Kidney tubule cell (primary cell): ENCODE results near the gene ZNF827.

Experiments used
- DNase-seq: peaks from one replicate; pipeline ENCODE4 v3.0.0-alpha.2; 2018; ENCODE audit warnings: low spot score

Gene ZNF827

DNA sequence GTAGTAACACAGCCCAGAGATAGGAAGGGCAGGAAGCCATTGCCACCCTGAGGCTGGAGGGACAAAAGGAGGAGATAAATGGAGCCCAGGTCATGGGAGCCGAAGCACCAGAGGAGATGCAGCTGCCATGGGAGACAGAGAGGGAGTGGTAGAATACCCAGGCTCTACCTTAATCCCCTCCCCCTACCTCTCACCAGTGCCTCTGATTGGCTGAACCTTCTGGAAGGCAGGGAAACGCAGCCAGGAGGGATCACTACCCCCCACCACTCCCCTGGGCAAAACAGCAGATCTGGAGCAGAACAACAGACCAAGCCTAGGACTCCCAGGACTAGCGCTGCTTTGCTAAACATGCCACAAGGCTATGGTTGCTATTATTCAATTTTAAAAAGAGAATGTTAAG, 114.2 kb downstream of the ZNF827 start:
- DNase-seq = no peak

DNA sequence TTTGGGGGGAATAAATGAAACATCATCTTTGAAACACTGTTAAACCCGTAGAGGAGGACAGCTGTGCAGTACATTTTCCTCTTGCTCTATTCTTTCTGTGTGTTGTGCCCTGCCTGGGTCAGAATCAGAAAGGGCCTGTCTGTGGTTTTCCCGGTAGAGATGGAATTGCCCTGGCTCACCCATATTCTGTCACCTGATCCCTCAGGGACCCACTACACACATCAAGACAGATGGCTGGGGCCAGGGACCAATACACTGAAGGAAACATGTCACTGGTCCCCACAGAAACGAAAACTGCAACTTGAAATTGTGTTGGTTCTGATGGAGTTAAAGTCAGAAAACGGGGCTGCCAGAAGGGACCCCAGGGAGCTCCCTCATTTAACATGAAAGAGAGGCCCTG, 114.9 kb downstream of the ZNF827 start:
- DNase-seq = no peak

DNA sequence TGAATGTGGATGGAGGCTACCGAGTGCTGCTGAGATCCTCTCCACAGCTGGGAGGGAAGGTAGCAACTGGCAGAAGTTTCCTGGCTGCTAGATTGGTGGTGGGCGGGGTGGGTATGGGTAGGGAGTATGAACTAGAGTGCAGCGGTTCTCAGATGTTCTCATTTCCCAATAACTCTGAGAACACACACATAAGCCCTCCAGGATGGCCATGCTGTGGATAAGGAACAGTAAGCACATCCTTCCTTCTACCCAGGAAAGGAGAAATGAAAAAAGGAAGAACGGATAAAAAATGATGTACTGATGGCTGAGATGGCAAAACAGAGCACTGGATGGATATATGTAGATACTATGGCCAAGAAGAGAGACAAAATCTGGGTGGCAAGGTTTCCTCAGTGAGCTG, 116.0 kb downstream of the ZNF827 start:
- DNase-seq = no peak

DNA sequence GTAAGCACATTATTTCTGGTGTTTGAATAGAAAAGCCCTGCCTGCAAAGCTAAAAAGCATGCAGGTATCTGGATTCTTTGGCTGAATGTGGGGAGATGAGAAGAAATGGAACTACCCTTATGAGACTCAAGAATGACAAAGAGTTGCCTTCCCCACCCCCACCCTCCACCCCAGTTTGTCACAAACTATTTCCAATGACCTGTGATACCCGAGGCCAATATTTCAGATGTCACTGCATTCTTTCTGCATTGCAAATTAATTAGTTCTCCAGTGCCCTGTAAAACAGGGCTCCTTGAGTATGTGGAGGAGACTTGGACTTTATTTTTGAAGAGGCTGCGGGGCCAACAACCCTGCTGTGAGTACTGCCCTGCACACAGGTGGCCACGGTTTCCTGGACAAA, 116.4 kb downstream of the ZNF827 start:
- no peak for DNase-seq

DNA sequence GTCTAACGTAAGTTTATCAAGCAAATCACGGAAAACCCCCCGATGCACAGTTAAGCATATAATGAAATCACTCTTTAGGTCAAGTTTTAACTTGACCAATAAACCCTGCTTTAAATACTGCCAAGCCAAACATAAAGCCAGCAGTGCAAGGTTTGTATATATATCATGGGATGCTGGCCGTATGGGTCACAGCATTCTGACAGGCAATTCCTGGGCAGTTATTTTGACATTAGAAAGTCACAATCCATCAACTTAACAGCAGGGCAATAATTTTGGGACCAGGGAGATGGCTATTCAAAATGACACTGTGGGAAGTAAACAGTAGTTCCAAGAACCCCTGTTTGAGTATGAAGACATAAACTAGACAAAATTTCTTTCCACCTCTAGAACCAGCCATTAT, 116.9 kb downstream of the ZNF827 start:
- no peak for DNase-seq

DNA sequence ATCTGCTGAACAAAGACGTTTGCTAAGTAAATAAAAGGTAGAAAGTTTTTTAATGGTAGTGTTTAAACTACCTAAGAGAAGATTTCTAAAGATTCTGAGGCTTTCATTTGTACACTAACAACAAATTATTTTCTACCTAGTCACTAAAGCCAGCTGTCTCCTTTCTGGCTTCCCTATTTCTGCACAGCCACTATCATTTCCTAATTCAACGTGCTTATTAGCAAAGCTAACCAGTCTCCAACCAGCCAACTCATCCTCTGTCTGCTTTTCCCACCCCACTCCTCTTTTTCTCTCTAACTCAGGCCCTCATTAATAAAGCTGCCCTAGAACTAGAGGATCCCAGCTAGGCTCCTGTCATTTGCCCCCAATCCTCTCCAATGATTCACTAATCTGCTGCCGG, 118.2 kb downstream of the ZNF827 start:
- no peak for DNase-seq

DNA sequence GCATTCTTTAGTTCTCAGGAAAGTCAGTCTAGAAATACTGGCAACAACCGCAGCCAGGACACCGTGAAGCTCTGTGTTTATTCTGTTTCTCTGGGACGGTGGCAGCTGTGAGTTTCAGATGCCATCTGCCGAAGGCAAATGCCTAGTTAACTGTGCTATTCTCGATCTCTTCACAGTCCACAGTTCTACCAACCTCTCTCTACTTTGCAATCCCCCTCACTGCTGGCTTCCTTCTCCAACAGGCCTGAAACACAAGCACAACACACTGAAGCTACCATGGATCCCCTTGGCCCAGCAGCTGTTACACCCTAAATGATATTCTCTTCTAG, 118.8 kb downstream of the ZNF827 start:
- DNase-seq = no peak

DNA sequence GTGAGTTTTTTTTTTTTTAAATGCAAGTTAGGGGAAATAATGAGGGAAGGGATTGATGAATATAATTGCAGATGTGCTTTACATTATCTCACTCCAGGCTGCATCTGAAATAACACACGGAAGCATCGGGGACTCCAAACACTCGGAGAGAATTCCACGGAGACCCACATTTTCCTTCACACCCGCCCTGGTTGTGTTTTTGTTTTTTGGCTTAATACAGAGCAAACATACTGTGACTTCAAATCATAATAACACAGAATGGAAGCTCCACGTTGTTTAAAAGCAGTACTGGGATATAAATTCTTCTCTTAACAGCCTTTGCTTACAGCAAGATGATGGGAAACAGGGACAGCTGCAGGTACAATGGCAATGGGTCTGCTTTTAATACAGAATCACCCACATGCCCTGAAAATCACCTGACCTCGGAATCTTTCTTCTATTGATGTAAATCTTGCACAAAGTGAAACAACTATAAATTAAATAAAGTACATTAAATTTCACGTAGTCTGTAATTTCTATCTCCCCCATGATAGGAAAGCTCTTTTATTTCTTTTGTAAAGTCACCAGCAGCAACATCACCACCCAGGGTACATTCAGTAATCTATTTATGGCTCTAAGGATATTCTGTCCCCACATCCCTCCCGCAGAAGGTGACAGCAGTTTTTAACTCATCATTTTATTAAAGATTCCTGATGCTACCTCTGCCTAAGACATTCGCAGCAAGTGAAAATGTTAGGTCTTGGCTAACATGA, 119.3 kb downstream of the ZNF827 start:
- DNase-seq = no peak

DNA sequence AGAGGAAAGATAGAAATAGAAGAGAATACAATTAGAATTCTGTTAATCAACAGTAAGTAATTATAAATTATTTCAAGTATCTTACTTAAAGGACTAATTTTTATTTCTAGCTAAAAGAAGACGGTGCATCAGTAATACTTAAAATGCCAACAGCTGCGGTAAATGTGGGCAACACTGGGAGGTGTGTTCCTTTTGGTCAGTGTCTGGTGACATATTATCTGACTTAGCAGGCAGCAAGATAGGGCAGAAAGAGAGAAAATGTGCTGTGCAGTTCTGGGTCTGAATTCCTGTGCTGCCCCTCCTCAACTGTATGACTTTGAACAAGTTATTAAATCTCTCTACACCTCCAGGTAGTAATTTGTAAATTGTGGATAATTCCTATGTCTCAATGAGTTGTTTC, 120.6 kb downstream of the ZNF827 start:
- DNase-seq = no peak

DNA sequence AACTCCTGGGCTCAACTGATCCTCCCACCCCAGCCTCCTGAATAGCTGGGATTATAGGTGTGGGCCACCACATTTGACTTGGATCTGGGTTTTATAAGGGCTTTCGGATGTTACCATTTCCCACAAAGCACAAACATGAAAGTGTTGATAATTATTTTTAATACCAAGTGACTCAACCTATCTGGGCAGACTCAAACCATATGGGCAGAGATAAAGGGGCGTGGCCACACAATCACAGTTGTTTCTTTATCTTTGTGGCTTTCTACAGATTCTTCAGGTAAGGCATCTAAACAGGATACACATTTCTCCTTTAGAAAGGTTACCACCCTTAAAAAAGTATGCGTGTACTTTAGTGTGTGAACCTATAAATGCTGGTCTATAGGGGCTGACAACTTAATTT, 122.5 kb downstream of the ZNF827 start:
- no peak for DNase-seq

DNA sequence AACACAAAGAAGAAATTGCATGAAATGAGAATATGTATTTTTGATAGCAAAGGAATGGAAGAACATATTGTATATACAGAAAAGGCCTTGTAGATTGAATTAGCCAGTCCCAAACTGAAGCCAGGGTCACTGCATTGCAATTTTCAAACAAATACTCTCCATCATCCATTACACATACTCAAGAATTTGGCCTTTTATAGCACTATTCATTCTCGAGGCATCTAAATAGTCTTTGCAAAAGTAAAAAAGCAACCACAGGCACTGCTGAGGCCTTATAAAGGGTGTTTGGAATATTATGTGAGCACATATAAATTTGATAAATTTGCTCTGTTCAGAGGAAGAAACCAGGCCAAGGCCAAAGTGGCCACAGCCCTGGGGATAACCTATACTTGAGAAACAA, 123.0 kb downstream of the ZNF827 start:
- DNase-seq = no peak

DNA sequence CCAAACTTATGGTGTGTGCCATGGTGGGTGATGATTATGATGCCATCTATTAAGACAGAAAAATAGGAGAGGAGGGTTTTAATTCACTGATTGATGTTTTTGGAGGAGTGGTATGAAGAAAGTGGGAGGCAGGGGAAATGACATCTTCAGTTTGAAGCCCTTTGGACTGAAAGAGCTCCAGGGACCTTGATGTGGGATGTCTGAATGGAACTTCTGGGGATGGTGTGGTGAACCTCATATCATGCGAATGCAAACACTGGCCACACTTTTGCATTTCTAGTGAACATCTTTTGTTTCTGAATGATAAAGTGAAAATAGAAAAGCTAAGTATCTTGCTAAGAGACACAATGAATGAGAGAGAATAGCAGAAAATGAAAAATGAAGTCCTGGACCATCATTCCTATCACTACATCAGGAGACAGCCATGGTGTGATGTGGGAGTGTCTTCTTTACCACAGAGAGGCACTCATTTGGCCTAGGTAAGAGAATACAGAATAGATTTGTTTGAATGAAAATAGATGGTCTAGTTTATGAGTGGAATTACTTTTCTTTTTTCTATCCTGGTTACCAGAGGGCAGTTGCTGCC, 123.5 kb downstream of the ZNF827 start:
- no peak for DNase-seq

DNA sequence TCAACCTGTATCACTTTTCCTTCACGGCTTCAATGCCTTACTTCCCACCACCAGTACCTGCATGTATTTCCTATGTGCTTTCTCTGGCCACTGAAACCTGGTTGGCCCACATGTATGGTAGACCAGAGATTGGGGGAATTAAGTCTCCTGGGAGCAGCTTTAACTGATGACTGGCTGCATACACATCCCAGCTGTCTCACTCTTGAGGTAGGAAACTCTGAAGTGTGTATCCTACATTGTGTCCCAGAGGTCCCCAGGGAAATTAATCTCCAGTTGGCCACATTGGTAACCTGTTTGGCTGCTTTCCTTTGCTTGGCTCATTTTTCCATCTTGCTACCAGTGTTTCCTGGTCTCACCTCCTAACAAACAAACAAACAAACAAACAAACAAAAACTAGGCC, 124.4 kb downstream of the ZNF827 start:
- DNase-seq = no peak

DNA sequence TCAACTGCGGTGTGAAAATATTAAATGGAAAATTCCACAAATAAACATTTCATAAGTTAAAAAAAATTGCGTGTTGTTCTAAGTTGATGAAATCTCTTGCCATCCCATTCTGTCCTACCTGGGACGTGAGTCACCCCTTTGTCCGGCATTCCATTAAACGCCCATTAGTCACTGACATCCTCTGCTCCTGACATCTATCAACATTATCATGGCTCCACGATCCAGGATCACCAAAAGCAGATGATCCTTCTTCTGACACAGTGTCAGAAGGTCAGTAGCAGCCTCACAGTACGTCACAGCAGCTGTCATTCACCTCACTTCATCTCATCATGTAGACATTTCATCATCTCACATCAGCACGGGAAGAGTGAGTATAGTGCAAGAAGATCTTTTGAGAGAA, 125.7 kb downstream of the ZNF827 start:
- DNase-seq = peak; percentile 61

DNA sequence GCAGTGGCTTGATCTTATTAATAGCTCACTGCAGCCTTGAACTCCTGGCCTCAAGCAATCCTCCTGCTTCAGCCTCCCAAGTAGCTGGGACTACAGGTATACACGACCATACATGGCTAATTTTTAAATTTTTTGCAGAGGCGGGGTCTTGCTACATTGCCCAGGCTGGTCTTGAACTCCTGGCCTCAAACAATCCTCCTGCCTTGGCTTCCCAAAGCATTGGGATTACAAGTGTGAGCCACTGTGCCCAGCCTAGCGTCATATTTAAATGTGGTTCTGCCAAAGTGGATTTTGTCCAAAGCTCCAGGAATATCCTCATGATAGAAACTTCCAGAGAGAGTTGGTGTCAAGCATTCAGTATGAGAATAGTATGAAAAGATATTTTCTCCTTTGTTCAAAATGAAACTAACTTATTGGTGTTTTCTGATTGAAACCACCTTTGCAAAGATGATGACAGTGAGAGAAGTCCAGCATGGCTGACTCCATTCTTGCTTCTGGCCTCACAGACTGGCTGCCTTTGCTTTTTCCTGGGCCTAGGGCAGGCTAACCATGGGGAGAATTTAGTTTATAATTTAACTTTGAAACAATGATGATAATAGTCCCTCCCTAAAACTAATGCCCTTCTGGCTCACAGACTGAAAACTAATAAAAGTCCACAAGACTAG, 129.6 kb downstream of the ZNF827 start:
- no peak for DNase-seq

DNA sequence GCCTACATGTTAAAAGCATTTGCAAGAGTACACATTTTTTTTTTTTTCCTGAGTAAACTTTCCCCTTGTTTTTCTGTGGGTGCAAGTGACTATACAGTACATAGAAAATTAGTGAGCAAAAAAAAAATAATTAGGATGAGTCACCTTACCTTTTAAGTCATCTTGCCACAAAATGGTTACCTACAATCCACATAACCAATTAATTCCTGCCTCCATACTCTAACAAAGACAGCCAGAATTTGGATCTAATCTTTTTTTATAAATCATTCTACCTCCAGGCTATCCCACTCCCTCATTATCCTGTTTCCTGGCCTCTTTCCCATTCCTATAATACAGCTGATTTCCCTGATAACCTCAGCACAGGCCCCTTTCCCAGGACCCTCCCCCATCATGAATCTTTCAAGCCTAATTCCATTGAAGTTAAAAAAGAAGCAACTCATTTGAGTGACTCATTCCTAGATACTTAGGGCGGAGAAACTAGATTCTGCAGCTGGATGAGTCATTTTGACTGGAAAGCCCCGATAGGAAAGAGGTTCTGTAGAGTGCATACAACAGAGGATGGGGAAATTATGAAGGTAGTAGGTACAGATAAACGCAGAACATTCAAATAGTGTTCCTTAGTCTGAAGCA, 130.5 kb downstream of the ZNF827 start:
- peak; percentile 98 for DNase-seq

DNA sequence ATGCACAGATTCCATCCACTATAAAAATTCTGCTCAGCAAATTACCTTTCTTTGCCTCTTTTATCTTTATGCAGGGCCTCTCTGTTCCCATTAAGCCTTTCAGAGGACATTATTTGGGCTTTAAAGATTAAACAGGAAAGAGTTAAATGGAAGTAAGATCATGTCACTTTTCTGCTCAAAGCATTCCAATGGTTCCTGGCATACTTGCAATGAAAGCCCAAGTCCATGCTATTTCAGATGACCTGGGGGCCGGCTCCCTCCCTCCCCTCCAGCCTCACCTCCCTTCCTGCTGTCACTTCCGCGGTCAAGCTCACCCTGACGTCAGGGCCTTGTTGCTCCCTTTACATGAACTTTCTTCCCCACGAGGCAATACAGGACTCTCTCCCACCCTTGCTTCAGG, 133.1 kb downstream of the ZNF827 start:
- DNase-seq = peak; percentile 85

DNA sequence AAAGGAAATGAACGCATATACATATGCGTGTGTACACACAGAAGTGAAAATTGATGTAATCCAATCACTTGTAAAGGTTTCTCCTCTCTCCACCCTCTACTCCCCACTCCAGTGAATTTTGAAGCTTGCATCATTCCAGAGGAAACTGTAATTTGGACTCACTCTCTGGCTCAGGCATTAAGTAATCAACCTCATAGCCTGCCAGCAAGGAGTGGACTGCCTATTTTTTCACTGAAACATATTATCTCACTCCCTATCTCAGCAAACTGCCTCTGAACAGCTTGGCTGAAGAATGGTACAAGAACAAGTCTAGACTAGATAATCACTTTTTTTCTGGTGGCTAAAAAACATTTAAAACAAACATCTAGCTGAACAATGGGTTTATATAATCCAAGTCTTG, 134.5 kb downstream of the ZNF827 start:
- DNase-seq = peak; percentile 77

DNA sequence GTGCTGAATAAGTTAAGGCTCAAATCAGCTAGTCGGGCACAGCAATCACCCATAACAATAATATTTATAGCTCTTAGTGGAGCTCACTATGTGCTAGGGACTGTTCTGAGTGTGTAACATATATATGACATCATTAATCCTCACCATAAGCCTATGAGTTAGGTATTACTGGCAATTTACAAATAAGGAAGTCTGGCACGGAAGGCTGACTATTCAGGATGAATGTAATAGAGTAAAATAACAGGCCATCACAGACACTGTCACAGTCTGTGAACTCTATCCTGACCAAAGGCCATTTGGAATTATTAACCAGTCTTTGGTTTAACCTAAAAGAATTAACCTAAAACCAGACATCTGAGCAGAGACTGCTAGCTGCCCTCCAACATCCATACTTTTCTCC, 139.4 kb downstream of the ZNF827 start:
- DNase-seq = peak; percentile 82

DNA sequence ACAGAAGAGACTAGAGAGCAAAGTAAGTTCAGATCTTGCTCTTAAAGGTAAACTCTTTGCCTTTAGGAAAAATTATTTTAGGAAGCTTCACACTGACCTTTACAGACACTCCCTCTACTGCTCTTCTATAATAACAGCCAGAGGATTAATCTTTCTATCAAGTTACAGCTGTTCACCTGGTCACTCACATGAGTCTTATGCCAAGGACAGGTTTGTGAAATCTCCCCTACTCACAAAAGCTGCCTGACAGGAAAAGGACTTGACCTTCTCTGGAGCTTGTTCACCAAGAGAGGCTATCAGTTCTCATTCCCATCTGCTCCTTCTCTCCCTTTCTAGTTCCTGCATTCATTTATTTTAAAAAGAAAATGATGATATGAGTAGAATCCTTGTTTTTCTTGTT, 141.3 kb downstream of the ZNF827 start:
- no peak for DNase-seq

DNA sequence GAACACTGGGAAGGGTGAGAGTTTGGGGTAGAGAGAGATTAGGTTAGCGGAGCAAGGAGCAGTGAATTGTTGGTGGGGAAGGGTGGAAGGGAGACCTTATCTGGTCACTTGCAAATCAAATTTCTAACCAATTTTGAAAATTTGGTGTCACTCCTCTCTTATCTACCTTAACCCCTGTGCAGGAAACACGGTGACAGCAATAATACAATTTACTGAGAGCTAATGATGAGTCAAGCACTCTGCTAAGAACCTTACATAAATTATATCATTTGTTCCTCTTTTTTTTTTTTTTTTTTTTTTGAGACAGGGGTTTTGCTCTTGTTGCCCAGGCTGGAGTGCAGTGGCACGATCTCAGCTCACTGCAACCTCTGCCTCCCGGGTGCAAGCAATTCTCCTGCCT, 142.3 kb downstream of the ZNF827 start:
- no peak for DNase-seq

DNA sequence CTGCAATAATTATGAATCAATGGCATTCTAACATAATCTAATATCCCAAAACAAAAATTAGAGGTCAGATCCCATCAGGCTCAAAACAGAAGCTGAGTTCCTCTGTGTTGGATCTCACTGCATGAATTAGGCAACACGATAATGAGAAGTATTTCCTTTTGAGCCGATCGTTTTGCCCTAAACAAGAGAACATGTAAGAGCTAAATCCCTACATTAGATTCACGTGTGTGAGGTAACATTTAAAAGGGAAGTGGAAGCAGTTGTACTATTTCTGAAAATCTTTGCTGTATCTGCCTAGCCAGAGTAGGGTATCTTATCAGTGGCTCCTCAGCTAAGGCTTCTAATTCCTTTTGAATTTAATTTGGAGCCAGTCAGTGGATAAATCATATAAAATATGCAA, 143.1 kb downstream of the ZNF827 start:
- no peak for DNase-seq

DNA sequence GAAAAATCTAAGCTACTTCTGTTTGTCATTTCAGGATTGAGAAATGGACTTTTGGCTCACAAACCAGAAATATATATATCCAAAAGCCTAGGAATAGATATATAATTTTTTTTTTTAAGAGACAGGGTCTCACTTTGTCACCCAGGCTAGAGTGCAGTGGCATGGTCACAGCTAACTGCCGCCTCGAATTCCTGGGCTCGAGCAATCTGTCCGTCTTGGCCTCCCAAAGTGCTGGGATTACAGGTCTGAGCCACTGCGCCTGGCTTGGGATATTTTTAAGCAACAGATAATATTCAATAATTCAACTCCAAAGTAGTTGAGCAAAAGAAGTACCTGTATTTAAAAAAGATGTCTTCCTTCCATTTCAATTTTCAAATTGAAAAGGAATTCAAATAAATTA, 146.2 kb downstream of the ZNF827 start:
- no peak for DNase-seq
